H9 (cell line): ENCODE measurements around the gene WASF3. TPM values are rescaled to one million over a fixed set of nuclear protein-coding genes. Genes with fewer than 3 reads are reported as not detected.
"Not testable (repeated sequence)": the region's sequence is repeated elsewhere in the genome, so short reads cannot be mapped to it uniquely, and the experiment has no call there.

Experiments used
- DNase-seq: peaks from one replicate; pipeline ENCODE4 v3.0.0-alpha.2; 2017
- H2AFZ ChIP-seq: one replicate; pipeline ENCODE4 v1.6.1; 2013; ENCODE audit warnings: mild to moderate bottlenecking, low read length, control low read depth, moderate library complexity
- H2AK5ac ChIP-seq: 2 replicates; pipeline ENCODE4 v1.6.1; 2013; ENCODE audit warnings: low read length, control low read depth, mixed read lengths; ENCODE audit not compliant: insufficient read length
- H2BK120ac ChIP-seq: one replicate; pipeline ENCODE4 v1.6.1; 2013; ENCODE audit warnings: low read depth, mild to moderate bottlenecking, low read length, control low read depth, inconsistent platforms; ENCODE audit not compliant: poor library complexity, severe bottlenecking
- H2BK12ac ChIP-seq: 2 replicates; pipeline ENCODE4 v1.6.1; 2013; ENCODE audit warnings: low read length, control low read depth, mixed read lengths, low read depth; ENCODE audit not compliant: insufficient read length
- H2BK15ac ChIP-seq: 2 replicates; pipeline ENCODE4 v1.6.1; 2013; ENCODE audit warnings: low read depth, low read length, control low read depth
- H2BK20ac ChIP-seq: one replicate; pipeline ENCODE4 v1.6.1; 2013; ENCODE audit warnings: low read depth, mild to moderate bottlenecking, low read length, control low read depth, inconsistent platforms; ENCODE audit not compliant: poor library complexity, severe bottlenecking
- H2BK5ac ChIP-seq: 2 replicates; pipeline ENCODE4 v1.6.1; 2013; ENCODE audit warnings: low read length, control low read depth, mixed read lengths; ENCODE audit not compliant: insufficient read length
- H3K14ac ChIP-seq: 2 replicates; pipeline ENCODE4 v1.6.1; 2013; ENCODE audit warnings: low read length, control low read depth; ENCODE audit not compliant: insufficient read depth
- H3K18ac ChIP-seq: 2 replicates; pipeline ENCODE4 v1.6.1; 2013; ENCODE audit warnings: low read depth, mild to moderate bottlenecking, mixed read lengths, low read length, control low read depth; ENCODE audit not compliant: insufficient read length
- H3K23ac ChIP-seq: 2 replicates; pipeline ENCODE4 v1.6.1; 2013; ENCODE audit warnings: low read length, control low read depth, mixed read lengths, low read depth; ENCODE audit not compliant: insufficient read length
- H3K23me2 ChIP-seq: 2 replicates; pipeline ENCODE4 v1.6.1; 2013; ENCODE audit warnings: low read depth, mild to moderate bottlenecking, mixed read lengths, low read length, control low read depth; ENCODE audit not compliant: insufficient read length, poor library complexity, severe bottlenecking
- H3K27ac ChIP-seq: 2 replicates; pipeline ENCODE4 v1.5.1; 2013; ENCODE audit warnings: low read length, control low read depth, mixed read lengths, low read depth; ENCODE audit not compliant: insufficient read length
- H3K27me3 ChIP-seq: 2 replicates; pipeline ENCODE4 v1.6.1; 2013; ENCODE audit warnings: low read length, control low read depth, inconsistent platforms; ENCODE audit not compliant: insufficient read depth
- H3K4ac ChIP-seq: 2 replicates; pipeline ENCODE4 v1.6.1; 2013; ENCODE audit warnings: low read depth, mild to moderate bottlenecking, control low read depth, inconsistent platforms, low read length, moderate library complexity
- H3K4me1 ChIP-seq: 2 replicates; pipeline ENCODE4 v1.6.1; 2013; ENCODE audit warnings: low read length, control low read depth, inconsistent platforms; ENCODE audit not compliant: insufficient read depth
- H3K4me2 ChIP-seq: 2 replicates; pipeline ENCODE4 v1.6.1; 2013; ENCODE audit warnings: low read length, control low read depth, mixed read lengths; ENCODE audit not compliant: insufficient read length, insufficient read depth
- H3K56ac ChIP-seq: 2 replicates; pipeline ENCODE4 v1.6.1; 2013; ENCODE audit warnings: low read depth, mild to moderate bottlenecking, mixed read lengths, low read length, control low read depth; ENCODE audit not compliant: insufficient read length
- H3K79me1 ChIP-seq: 2 replicates; pipeline ENCODE4 v1.6.1; 2013; ENCODE audit warnings: low read depth, mild to moderate bottlenecking, moderate library complexity, low read length, control low read depth, inconsistent platforms; ENCODE audit not compliant: insufficient read depth, poor library complexity, severe bottlenecking
- H3K79me2 ChIP-seq: 2 replicates; pipeline ENCODE4 v1.6.1; 2013; ENCODE audit warnings: low read length, control low read depth, inconsistent platforms; ENCODE audit not compliant: insufficient read depth
- H3K9ac ChIP-seq: 2 replicates; pipeline ENCODE4 v1.6.1; 2013; ENCODE audit warnings: low read length, control low read depth, mixed read lengths; ENCODE audit not compliant: insufficient read length; ENCODE audit errors: extremely low read depth
- H3K9me3 ChIP-seq: one replicate; pipeline ENCODE4 v1.6.1; 2013; ENCODE audit warnings: low read depth, low read length, inconsistent platforms; ENCODE audit not compliant: control insufficient read depth
- H3T11ph ChIP-seq: one replicate; pipeline ENCODE4 v1.6.1; 2013; ENCODE audit warnings: mild to moderate bottlenecking, low read length, control low read depth, inconsistent platforms
- H4K20me1 ChIP-seq: one replicate; pipeline ENCODE4 v1.6.1; 2013; ENCODE audit not compliant: control insufficient read depth, insufficient read length, insufficient read depth
- H4K5ac ChIP-seq: 2 replicates; pipeline ENCODE4 v1.6.1; 2013; ENCODE audit warnings: low read depth, mild to moderate bottlenecking, mixed read lengths, low read length, control low read depth; ENCODE audit not compliant: insufficient read length
- H4K8ac ChIP-seq: replicated peaks from 2 replicates; pipeline ENCODE4 v1.6.1; 2013; ENCODE audit warnings: low read length, control low read depth, mixed read lengths, low read depth; ENCODE audit not compliant: insufficient read length
- H4K91ac ChIP-seq: 2 replicates; pipeline ENCODE4 v1.6.1; 2013; ENCODE audit warnings: low read depth, mild to moderate bottlenecking, moderate library complexity, mixed read lengths, low read length, control low read depth; ENCODE audit not compliant: insufficient read length
- H3K27ac Mint-ChIP-seq, 3 experiments: 2 replicates in 2 of 3; 3 replicates in 1 of 3; pipeline ENCODE4 v1.8.0; 2020 to 2021; ENCODE audit warnings: mixed read lengths in 3 of 3, mild to moderate bottlenecking in 1 of 3, moderate library complexity in 1 of 3
- H3K27me3 Mint-ChIP-seq: 2 replicates; pipeline ENCODE4 v1.8.0; 2021; ENCODE audit warnings: low read depth, mild to moderate bottlenecking, moderate library complexity, mixed read lengths
- H3K36me3 Mint-ChIP-seq, 3 experiments: 2 replicates in 2 of 3; 3 replicates in 1 of 3; pipeline ENCODE4 v1.8.0; 2020 to 2021; ENCODE audit warnings: low read depth in 3 of 3, mixed read lengths in 3 of 3; ENCODE audit not compliant: insufficient read depth in 1 of 3
- H3K4me1 Mint-ChIP-seq, 2 experiments: 2 replicates each; pipeline ENCODE4 v1.8.0; 2020; ENCODE audit warnings: mixed read lengths in 2 of 2
- H3K4me3 Mint-ChIP-seq, 2 experiments: 2 replicates in 1 of 2; 3 replicates in 1 of 2; pipeline ENCODE4 v1.8.0; 2020 to 2021; ENCODE audit warnings: mild to moderate bottlenecking in 2 of 2, mixed read lengths in 2 of 2, moderate library complexity in 1 of 2
- H3K9me3 Mint-ChIP-seq, 2 experiments: 2 replicates in 1 of 2; 3 replicates in 1 of 2; pipeline ENCODE4 v1.8.0; 2020; ENCODE audit warnings: mild to moderate bottlenecking in 2 of 2, mixed read lengths in 2 of 2, moderate library complexity in 1 of 2
- WGBS: extraction: QIAGEN DNeasy Blood & Tissue Kit; methylation state at CpG from one replicate; pipeline ENCODE4 v1.1.7; 2013; ENCODE audit warnings: missing lambda C conversion rate, low lambda C conversion rate, mixed read lengths; ENCODE audit not compliant: insufficient read length; ENCODE audit errors: extremely low coverage; 5-methylcytosine and 5-hydroxymethylcytosine counted together
- total RNA-seq: library from RNA; stranded (reverse); gene quantifications from 2 replicates; pipeline ENCODE4 v1.2.1, GENCODE V29; 2021
- TF ChIP-seq, protein P1 (sequence below): fragments of 200-600 bp; sonication (generic); conservative IDR thresholded peaks from 3 replicates; pipeline ENCODE4 v1.8.0; 2021; ENCODE audit warnings: antibody characterized with exemption, mild to moderate bottlenecking

The WASF3 gene
- total RNA-seq, 1 experiment from 2014 or later: 22.2 TPM

DNA sequence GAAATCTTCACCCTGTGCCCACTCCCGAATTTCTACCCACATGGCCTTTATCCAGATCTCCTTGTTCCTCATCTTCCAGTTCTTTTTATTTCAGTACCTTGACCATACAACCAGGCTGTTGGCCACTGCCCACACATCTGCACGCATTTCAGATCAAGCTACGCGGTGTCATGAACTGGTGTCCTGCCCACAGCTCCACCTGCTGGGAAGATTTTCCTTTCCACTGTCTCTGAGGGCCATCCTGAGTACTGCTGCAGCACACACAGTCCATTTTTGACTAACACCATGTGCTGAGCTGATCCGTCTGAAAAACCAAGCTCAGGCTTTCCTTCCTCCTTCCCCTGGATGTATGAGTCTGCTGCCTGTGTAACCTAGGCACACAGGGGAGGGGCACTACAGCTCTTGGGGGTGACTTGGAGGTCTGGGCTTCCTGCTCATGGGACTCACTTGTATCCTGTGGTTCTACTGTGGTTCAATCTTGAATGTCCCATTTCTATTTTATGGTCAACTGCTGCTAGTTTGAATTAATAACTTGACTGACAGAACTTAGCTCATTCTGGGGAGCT, 71.9 kb downstream of the WASF3 start:
- H3K23ac ChIP-seq: no peak overlapping the region
- H4K8ac ChIP-seq: no peak overlapping the region
- H3K4ac ChIP-seq: no peak overlapping the region
- no peak overlapping the region for H2BK5ac ChIP-seq
- no peak overlapping the region; a peak in 1 of 7 replicates for H3K27ac Mint-ChIP-seq
- H3T11ph ChIP-seq: no peak overlapping the region
- H3K18ac ChIP-seq: no peak overlapping the region
- H3K79me2 ChIP-seq: 0 out of 2 replicates have a peak, but pooled peaks cover 2% of the 10 kb centered on the region
- H2AK5ac ChIP-seq: no peak overlapping the region
- no peak overlapping the region for H2AFZ ChIP-seq
- no peak overlapping the region for H3K9ac ChIP-seq
- DNase-seq: no peak
- WGBS: no CpG with 5 or more reads among the region's 5 CpGs
- no peak overlapping the region for H2BK20ac ChIP-seq
- TF ChIP-seq, protein P1, sequence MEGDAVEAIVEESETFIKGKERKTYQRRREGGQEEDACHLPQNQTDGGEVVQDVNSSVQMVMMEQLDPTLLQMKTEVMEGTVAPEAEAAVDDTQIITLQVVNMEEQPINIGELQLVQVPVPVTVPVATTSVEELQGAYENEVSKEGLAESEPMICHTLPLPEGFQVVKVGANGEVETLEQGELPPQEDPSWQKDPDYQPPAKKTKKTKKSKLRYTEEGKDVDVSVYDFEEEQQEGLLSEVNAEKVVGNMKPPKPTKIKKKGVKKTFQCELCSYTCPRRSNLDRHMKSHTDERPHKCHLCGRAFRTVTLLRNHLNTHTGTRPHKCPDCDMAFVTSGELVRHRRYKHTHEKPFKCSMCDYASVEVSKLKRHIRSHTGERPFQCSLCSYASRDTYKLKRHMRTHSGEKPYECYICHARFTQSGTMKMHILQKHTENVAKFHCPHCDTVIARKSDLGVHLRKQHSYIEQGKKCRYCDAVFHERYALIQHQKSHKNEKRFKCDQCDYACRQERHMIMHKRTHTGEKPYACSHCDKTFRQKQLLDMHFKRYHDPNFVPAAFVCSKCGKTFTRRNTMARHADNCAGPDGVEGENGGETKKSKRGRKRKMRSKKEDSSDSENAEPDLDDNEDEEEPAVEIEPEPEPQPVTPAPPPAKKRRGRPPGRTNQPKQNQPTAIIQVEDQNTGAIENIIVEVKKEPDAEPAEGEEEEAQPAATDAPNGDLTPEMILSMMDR: peak; percentile 47; the same call in 2 of the 3 replicates
- H3K14ac ChIP-seq: no peak overlapping the region
- no peak overlapping the region for H4K91ac ChIP-seq
- H3K4me3 Mint-ChIP-seq: no peak overlapping the region
- no peak overlapping the region for H4K5ac ChIP-seq
- H2BK15ac ChIP-seq: no peak overlapping the region
- no peak overlapping the region for H3K27ac ChIP-seq
- H3K4me1 ChIP-seq: no peaks in the 10 kb centered on the region
- no peaks in the 10 kb centered on the region for H3K27me3 ChIP-seq
- H2BK120ac ChIP-seq: no peak overlapping the region
- H3K23me2 ChIP-seq: no peaks in the 10 kb centered on the region
- no peaks in the 10 kb centered on the region for H3K9me3 ChIP-seq
- peaks cover 12 to 36% of the 10 kb centered on the region in 2 experiments; a peak in 4 of 5 replicates for H3K9me3 Mint-ChIP-seq
- no peaks in the 10 kb centered on the region for H3K79me1 ChIP-seq
- no peaks in the 10 kb centered on the region for H3K27me3 Mint-ChIP-seq
- no peaks in the 10 kb centered on the region for H4K20me1 ChIP-seq
- H3K4me1 Mint-ChIP-seq: peaks cover 7 to 9% of the 10 kb centered on the region in 2 experiments
- no peak overlapping the region for H3K4me2 ChIP-seq
- H2BK12ac ChIP-seq: no peak overlapping the region
- H3K36me3 Mint-ChIP-seq: peaks cover 14 to 31% (median 28%) of the 10 kb centered on the region in 3 experiments
- H3K56ac ChIP-seq: no peak overlapping the region

DNA sequence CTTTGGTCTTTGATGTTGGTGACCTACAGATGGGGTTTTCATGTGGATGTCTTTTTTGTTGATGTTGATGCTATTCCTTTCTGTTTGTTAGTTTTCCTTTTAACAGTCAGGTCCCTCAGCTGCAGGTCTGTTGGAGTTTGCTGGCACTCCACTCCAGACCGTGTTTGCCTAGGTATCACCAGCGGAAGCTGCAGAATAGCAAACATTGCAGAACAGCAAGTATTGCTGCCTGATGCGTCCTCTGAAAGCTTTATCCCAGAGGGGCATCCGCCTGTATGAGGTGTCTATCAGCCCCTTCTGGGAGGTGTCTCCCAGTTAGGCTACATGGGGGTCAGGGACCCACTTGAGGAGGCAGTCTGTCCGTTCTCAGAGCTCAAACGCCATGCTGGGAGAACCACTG, 78.2 kb downstream of the WASF3 start:
- H3K27me3 Mint-ChIP-seq, H2BK5ac ChIP-seq, H3K79me1 ChIP-seq, H3K23me2 ChIP-seq, H3K27ac Mint-ChIP-seq, H3K4me2 ChIP-seq, H4K20me1 ChIP-seq, H4K91ac ChIP-seq, H3K18ac ChIP-seq, H3K4ac ChIP-seq, H2BK12ac ChIP-seq, H2BK15ac ChIP-seq, H4K5ac ChIP-seq, H3K4me3 Mint-ChIP-seq, H3T11ph ChIP-seq, H3K27ac ChIP-seq, H2BK20ac ChIP-seq, H3K4me1 ChIP-seq, H2AK5ac ChIP-seq, H3K79me2 ChIP-seq, H2BK120ac ChIP-seq, DNase-seq, H3K23ac ChIP-seq, H3K4me1 Mint-ChIP-seq, H3K14ac ChIP-seq, H3K9me3 ChIP-seq, H2AFZ ChIP-seq, H3K27me3 ChIP-seq, H4K8ac ChIP-seq, H3K9ac ChIP-seq, H3K56ac ChIP-seq: not testable (repeated sequence)
- Mint-ChIP-seq H3K36me3 (peaks cover 28 to 63% (median 35%) of the 10 kb centered on the region in 3 experiments), H3K9me3 (peaks cover 25 to 56% of the 10 kb centered on the region in 2 experiments)
- no CpG with 5 or more reads among the region's 6 CpGs for WGBS
